Mesenchymal stem cell (in vitro differentiated cells and primary cell): ENCODE data around the gene GOLM1.
"Not testable (repeated sequence)": the region's sequence is repeated elsewhere in the genome, so short reads cannot be mapped to it uniquely, and the experiment has no call there.

Experiments used
- DNase-seq: peaks from one replicate; pipeline ENCODE4 v3.0.0-alpha.2; 2013
- H2AFZ ChIP-seq: one replicate; pipeline ENCODE4 v1.6.1; 2013; ENCODE audit warnings: low read depth, mild to moderate bottlenecking, control low read depth, inconsistent platforms, low read length, moderate library complexity
- H2AK5ac ChIP-seq: 2 replicates; pipeline ENCODE4 v1.6.1; 2013; ENCODE audit warnings: low read length, moderate library complexity, mild to moderate bottlenecking, inconsistent platforms; ENCODE audit not compliant: severe bottlenecking
- H2BK120ac ChIP-seq: one replicate; pipeline ENCODE4 v1.6.1; 2013; ENCODE audit warnings: low read depth, mild to moderate bottlenecking, inconsistent platforms, low read length, moderate library complexity
- H2BK12ac ChIP-seq, 2 experiments: one replicate each; pipeline ENCODE4 v1.6.1; 2013; ENCODE audit warnings: inconsistent platforms in 2 of 2, low read length in 2 of 2, mild to moderate bottlenecking in 2 of 2, moderate library complexity in 2 of 2, control low read depth in 1 of 2
- H2BK15ac ChIP-seq: one replicate; pipeline ENCODE4 v1.6.1; 2013; ENCODE audit warnings: mild to moderate bottlenecking, low read depth, inconsistent platforms; ENCODE audit not compliant: poor library complexity, severe bottlenecking
- H2BK5ac ChIP-seq: 2 replicates; pipeline ENCODE4 v1.6.1; 2013; ENCODE audit warnings: low read depth, mild to moderate bottlenecking, low read length, control low read depth, inconsistent platforms; ENCODE audit not compliant: poor library complexity, severe bottlenecking
- H3K14ac ChIP-seq, 2 experiments: one replicate each; pipeline ENCODE4 v1.6.1; 2013; ENCODE audit warnings: inconsistent platforms in 2 of 2, low read length in 2 of 2, control low read depth in 1 of 2, mild to moderate bottlenecking in 1 of 2, moderate library complexity in 1 of 2
- H3K18ac ChIP-seq, 2 experiments: one replicate each; pipeline ENCODE4 v1.6.1; 2013; ENCODE audit warnings: inconsistent platforms in 2 of 2, low read length in 2 of 2, control low read depth in 1 of 2, low read depth in 1 of 2, mild to moderate bottlenecking in 1 of 2
- H3K23ac ChIP-seq, 2 experiments: one replicate each; pipeline ENCODE4 v1.6.1; 2013; ENCODE audit warnings: inconsistent platforms in 2 of 2, low read length in 2 of 2, mild to moderate bottlenecking in 2 of 2, moderate library complexity in 2 of 2, control low read depth in 1 of 2
- H3K27ac ChIP-seq: 2 replicates; pipeline ENCODE4 v1.5.1; 2013; ENCODE audit warnings: mild to moderate bottlenecking, moderate library complexity, low read length, control low read depth, inconsistent platforms; ENCODE audit not compliant: poor library complexity, severe bottlenecking
- H3K27me3 ChIP-seq, 2 experiments: 2 replicates each; pipeline versions ENCODE4 v1.6.1 to v1.7.0; 2013; ENCODE audit warnings: low read length in 2 of 2, mild to moderate bottlenecking in 2 of 2, moderate library complexity in 2 of 2, control low read depth in 1 of 2, inconsistent platforms in 1 of 2; ENCODE audit not compliant: control insufficient read depth in 1 of 2, insufficient read depth in 1 of 2
- H3K36me3 ChIP-seq, 2 experiments: 2 replicates each; pipeline versions ENCODE4 v1.6.1 to v1.7.0; 2013; ENCODE audit warnings: low read length in 2 of 2, control low read depth in 1 of 2, inconsistent platforms in 1 of 2, low read depth in 1 of 2, mild to moderate bottlenecking in 1 of 2; ENCODE audit not compliant: insufficient read depth in 2 of 2, control insufficient read depth in 1 of 2
- H3K4ac ChIP-seq, 2 experiments: one replicate each; pipeline ENCODE4 v1.6.1; 2013; ENCODE audit warnings: inconsistent platforms in 2 of 2, low read length in 2 of 2, mild to moderate bottlenecking in 2 of 2, moderate library complexity in 2 of 2, control low read depth in 1 of 2, low read depth in 1 of 2
- H3K4me1 ChIP-seq: 2 replicates; pipeline ENCODE4 v1.6.1; 2013; ENCODE audit warnings: low read depth, low read length, control low read depth; ENCODE audit not compliant: control insufficient read depth, insufficient read depth
- H3K4me2 ChIP-seq: 2 replicates; pipeline ENCODE4 v1.6.1; 2013; ENCODE audit warnings: low read length, mild to moderate bottlenecking, inconsistent platforms; ENCODE audit not compliant: poor library complexity, severe bottlenecking
- H3K4me3 ChIP-seq, 2 experiments: 2 replicates each; pipeline versions ENCODE4 v1.5.1 to v1.7.0; 2013; ENCODE audit warnings: low read length in 2 of 2, mild to moderate bottlenecking in 2 of 2, control low read depth in 1 of 2, low read depth in 1 of 2; ENCODE audit not compliant: insufficient read depth in 1 of 2
- H3K79me1 ChIP-seq: replicated peaks from 2 replicates; pipeline ENCODE4 v1.6.1; 2013; ENCODE audit warnings: mild to moderate bottlenecking, control low read depth, low read length, inconsistent platforms; ENCODE audit not compliant: poor library complexity, severe bottlenecking
- H3K9ac ChIP-seq: 2 replicates; pipeline ENCODE4 v1.7.0; 2013; ENCODE audit warnings: mild to moderate bottlenecking, low read length, moderate library complexity
- H3K9me3 ChIP-seq: 2 replicates; pipeline ENCODE4 v1.7.0; 2013; ENCODE audit warnings: mild to moderate bottlenecking, low read length; ENCODE audit not compliant: control insufficient read depth
- H4K8ac ChIP-seq: one replicate; pipeline ENCODE4 v1.6.1; 2013; ENCODE audit warnings: inconsistent platforms, mild to moderate bottlenecking, low read length, moderate library complexity
- H4K91ac ChIP-seq: one replicate; pipeline ENCODE4 v1.6.1; 2013; ENCODE audit warnings: mild to moderate bottlenecking, low read length, inconsistent platforms
- WGBS: methylation state at CpG from one replicate; pipeline ENCODE4 v1.1.7; 2013; ENCODE audit warnings: mixed read lengths; 5-methylcytosine and 5-hydroxymethylcytosine counted together

Gene GOLM1

DNA sequence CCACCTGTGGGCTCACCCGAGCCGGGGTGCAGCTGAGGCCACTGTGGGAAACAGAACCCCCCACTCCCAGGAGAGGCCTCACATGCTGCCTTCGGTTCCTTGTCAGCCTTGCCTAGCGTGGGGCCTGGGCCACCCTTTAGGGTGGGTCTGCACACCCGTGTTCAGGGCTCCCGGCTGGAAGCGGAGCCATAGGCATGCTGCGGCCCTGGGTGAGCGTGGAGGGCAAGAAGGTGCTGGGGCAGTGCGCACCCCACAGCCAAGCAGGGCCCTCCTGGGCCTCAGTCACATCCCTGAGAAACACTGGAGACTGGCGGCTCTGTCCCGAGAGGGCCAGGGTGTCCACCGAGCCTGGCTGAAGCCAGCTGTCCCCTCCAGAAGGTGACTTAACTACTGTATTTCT lies 41.9 kb downstream of the GOLM1 start:
- no peak for DNase-seq
- H2BK120ac ChIP-seq: no peak overlapping the region
- H3K23ac ChIP-seq: no peak overlapping the region
- H3K4me1 ChIP-seq: peaks cover 8% of the 10 kb centered on the region
- H3K27ac ChIP-seq: no peak overlapping the region
- no peak overlapping the region for H3K18ac ChIP-seq
- H3K36me3 ChIP-seq: peaks cover 0 to 19% of the 10 kb centered on the region in 2 experiments
- no peak overlapping the region for H3K4me2 ChIP-seq
- no peak overlapping the region for H2AFZ ChIP-seq
- H2AK5ac ChIP-seq: no peak overlapping the region
- H2BK12ac ChIP-seq: no peak overlapping the region
- H3K14ac ChIP-seq: no peak overlapping the region
- H3K9me3 ChIP-seq: no peaks in the 10 kb centered on the region
- H2BK5ac ChIP-seq: no peak overlapping the region
- no peak overlapping the region for H3K9ac ChIP-seq
- H3K4me3 ChIP-seq: no peak overlapping the region
- peaks cover 34% of the 10 kb centered on the region for H3K79me1 ChIP-seq
- H2BK15ac ChIP-seq: no peak overlapping the region
- 94% methylated on average over 13 of the region's 13 CpGs for WGBS
- H3K27me3 ChIP-seq: no peaks in the 10 kb centered on the region
- H4K91ac ChIP-seq: no peak overlapping the region
- no peak overlapping the region for H3K4ac ChIP-seq
- no peak overlapping the region for H4K8ac ChIP-seq

DNA sequence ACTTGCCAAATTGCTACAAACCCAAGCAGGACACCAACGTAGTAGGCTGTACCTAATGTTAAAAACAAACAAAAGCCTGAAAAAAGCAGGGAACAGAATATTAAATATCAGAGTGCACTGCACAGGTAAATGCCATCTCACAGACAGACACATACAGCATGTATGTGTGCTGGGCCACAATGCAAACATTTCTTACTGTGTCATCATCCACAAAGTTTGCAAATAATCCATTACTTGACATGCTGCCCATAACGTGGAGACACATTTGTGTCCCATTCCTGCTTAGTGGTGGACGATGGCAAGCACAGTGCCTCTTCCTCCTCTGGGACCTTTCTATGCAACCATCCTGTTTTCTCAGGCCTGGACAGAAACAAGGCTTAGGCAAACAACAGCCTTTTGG lies 44.7 kb downstream of the GOLM1 start:
- Histone ChIP-seq H2AFZ (no peak overlapping the region), H3K9me3 (no peaks in the 10 kb centered on the region), H4K8ac (no peak overlapping the region), H3K27me3 (no peaks in the 10 kb centered on the region), H3K79me1 (peaks cover 20% of the 10 kb centered on the region), H3K4me1 (peaks cover 6% of the 10 kb centered on the region), H3K18ac (no peak overlapping the region), H3K36me3 (peaks cover 0 to 14% of the 10 kb centered on the region in 2 experiments), H2BK12ac (no peak overlapping the region), H2BK5ac (no peak overlapping the region), H3K27ac (no peak overlapping the region), H2AK5ac (no peak overlapping the region), H4K91ac (no peak overlapping the region), H3K14ac (no peak overlapping the region), H2BK120ac (no peak overlapping the region), H3K23ac (no peak overlapping the region), H3K4me2 (no peak overlapping the region), H3K4ac (no peak overlapping the region), H2BK15ac (no peak overlapping the region), H3K4me3 (no peak overlapping the region), H3K9ac (no peak overlapping the region)
- WGBS: 93% methylated on average over 2 of the region's 3 CpGs
- no peak for DNase-seq

DNA sequence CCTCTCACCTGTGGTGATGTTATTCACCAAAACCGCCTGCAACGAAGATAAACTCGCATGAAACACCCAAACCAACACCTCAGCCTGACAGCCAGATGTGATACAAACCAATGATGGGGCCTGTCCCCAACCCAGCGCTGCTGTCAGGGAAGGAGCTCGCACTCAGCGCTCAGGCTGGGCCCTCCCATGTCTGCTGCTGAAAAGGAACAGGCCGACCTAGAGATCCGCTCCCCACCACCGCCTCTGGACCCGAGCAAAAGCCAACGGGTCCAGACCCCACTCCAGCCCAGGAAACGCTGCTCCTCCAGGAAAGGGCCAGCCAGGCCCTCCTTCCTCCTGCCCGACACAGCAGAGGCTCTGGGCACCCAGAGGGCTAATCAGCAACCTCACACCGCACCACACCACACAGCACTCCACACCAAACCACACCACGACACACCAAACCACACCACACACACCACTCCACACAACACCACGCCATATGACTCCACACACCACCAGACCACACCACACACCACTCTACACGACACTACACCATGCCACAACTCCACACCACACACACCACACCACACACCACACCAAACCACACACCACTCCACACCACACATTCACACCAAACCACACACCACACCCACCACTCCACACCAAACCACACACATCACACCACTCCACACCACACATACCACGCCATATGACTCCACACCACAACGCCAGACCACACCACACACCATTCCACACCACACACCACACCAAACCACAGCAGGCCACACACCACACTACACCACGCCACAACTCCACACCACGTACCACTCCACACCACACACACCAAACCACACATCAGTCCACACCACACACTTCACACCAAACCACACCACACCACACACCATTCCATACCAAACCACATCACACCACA lies 46.5 kb downstream of the GOLM1 start:
- Histone ChIP-seq H2AK5ac (no peak overlapping the region), H3K36me3 (peaks cover 0 to 14% of the 10 kb centered on the region in 2 experiments), H3K4ac (no peak overlapping the region), H3K4me1 (peaks cover 6% of the 10 kb centered on the region), H3K79me1 (peaks cover 20% of the 10 kb centered on the region), H2BK15ac (no peak overlapping the region), H2BK5ac (no peak overlapping the region), H4K8ac (peak overlapping the region; percentile 28), H3K4me2 (no peak overlapping the region), H3K9me3 (no peaks in the 10 kb centered on the region), H3K27me3 (no peaks in the 10 kb centered on the region), H2AFZ (no peak overlapping the region), H2BK120ac (no peak overlapping the region), H3K4me3 (no peak overlapping the region), H3K18ac (peak overlapping the region in 1 of 2 experiments; percentile 18), H3K23ac (no peak overlapping the region), H4K91ac (peak overlapping the region; percentile 83), H3K14ac (peak overlapping the region in 1 of 2 experiments; percentile 96), H3K9ac (no peak overlapping the region), H2BK12ac (no peak overlapping the region), H3K27ac (no peak overlapping the region)
- no peak for DNase-seq
- WGBS: 94% methylated on average over 21 of the region's 21 CpGs

DNA sequence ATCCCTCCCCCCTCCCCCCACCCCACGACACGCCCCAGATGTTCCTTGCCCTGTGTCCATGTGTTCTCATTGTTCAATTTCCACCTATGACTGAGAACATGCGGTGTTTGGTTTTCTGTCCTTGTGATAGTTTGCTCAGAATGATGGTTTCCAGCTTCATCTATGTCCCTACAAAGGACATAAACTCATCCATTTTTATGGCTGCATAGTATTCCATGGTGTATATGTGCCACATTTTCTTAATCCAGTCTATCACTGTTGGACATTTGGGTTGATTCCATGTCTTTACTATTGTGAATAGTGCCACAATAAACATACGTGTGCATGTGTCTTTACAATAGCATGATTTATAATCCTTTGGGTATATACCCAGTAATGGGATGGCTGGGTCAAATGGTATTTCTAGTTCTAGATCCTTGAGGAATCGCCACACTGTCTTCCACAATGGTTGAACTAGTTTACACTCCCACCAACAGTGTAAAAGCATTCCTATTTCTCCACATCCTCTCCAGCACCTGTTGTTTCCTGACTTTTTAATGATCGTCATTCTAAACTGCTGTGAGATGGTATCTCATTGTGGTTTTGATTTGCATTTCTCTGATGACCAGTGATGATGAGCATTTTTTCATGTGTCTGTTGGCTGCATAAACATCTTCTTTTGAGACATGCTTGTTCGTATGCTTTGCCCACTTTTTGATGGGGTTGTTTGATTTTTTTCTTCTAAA lies 51.2 kb downstream of the GOLM1 start:
- H3K27me3 ChIP-seq, H2AK5ac ChIP-seq, H3K18ac ChIP-seq, H4K91ac ChIP-seq, H4K8ac ChIP-seq, H2BK5ac ChIP-seq, DNase-seq, H3K4me2 ChIP-seq, H3K4me3 ChIP-seq, H3K9me3 ChIP-seq, H3K79me1 ChIP-seq, H3K14ac ChIP-seq, H2BK15ac ChIP-seq, H3K27ac ChIP-seq, H3K23ac ChIP-seq, H2BK120ac ChIP-seq, H3K4me1 ChIP-seq, H3K9ac ChIP-seq, H3K4ac ChIP-seq, H2AFZ ChIP-seq, H2BK12ac ChIP-seq: not testable (repeated sequence)
- WGBS: 93% methylated on average over 3 of the region's 7 CpGs
- peaks cover 7 to 13% of the 10 kb centered on the region in 2 experiments for H3K36me3 ChIP-seq
